HG03103 (cell line): ENCODE data around the gene ARL4C.
A peak's percentile ranks its signal among the peaks of the same experiment; 100 is the strongest.

Experiments
- ATAC-seq: cut with Tn5 transposase; IDR thresholded peaks from one replicate; pipeline ENCODE4 v1.9.1; 2021; ENCODE audit warnings: low read depth; ENCODE audit not compliant: unreplicated experiment

ARL4C gene

DNA sequence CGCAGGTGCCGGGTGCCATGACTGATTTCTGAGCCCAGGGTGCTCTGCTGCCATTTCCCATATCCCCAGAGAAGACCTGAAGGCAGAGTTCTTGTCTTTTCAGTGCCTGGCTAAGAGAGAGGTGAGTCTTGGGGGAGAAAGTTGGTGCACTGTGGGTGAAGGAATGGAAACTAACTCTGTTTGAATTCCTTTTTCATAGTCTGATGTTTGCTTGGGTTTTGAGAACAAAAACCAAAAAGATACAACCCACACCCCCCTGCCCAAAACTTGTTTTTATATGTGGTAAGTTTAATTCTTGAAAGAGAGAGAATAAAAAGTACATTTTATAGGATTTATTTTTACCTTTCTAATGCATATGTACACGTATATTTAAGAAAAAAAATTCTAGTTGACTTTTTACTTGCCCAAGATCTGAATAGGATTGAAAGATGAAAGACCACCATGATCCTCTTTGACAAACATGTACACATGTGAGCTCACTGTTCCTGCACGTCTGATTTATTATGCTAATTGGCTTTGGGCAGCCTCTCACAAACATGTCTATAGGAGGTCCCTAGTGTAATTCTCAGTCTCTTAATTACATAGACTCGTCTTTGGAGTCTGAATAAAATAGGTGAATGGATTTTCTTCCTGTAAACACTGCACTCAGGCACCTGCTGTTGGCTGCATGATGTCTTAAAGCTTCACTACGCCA, 46.3 kb downstream of the ARL4C start:
- ATAC-seq, result no peak

DNA sequence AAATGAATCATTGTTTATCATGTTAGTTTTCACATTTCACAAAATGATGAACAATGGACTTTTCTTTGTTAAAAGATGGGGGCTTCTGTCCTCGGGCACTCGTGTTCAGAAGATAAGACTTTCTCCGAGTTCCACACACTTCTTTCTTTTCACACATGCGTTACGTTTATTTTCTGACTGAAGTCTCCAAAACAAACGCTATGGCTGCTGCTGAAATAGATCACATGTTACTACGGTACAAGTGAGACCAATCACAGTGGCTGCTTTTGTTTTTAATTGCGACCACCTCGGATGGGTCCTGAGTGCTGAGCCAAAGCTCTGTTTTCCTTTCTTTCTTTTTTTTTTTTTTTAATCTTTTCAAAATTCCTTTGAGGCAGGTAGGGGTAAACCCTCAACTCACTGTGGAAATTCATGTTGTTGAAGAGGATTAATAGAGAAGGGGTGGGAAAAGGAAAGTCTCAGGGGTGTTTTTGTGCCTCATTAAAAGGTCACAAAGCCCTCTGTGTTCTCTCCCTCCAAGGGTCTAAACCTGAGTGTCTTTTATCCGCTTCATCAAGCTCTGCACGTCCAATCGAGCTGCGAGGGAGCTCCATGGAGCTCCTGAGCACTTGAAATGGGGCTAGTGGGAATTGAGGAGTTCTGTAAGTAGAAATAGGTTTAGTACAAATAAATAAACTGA, 48.2 kb downstream of the ARL4C start:
- no peak for ATAC-seq

DNA sequence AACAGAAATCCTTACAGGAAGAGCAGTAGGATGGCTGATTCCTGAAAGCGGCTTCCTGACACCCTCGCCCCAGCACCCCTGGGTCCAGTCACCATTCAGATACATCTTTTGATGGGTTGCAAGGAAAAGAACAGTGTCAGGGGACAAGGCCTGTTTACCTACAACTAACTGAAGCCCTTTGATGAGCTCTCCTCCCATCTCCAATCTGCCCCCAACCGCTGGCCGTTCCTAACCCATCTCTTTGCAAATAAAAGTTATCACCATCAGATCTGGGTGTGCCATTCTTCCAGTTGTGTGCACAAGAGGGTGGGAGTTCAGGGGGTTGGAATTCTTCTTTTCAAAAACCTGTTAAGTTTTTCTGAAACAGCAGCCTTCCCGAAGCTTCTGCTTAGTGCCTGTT, 48.9 kb downstream of the ARL4C start:
- ATAC-seq, result no peak

DNA sequence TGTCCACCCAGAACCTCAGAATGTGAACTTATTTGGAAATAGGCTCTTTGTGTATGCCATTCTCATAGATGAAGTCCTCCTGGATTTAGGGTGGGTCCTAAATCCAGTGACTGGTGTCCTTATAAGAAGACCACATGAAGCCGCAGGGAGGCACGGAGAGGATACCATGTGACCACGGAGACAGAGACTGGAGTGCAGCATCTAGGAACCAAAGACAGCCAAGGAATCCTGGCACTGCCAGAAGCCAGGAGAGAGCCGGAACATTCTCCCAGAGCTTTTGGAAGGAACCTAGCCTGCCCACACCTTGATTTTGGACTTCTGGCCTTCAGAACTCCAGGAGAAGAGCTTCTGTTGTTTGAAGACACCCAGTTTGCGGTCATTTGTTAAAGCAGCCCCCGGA, 49.7 kb downstream of the ARL4C start:
- no peak for ATAC-seq

GRCh38 chr2:234446404-234447076, 50.3 kb downstream of the ARL4C start:
- peak; percentile 95 for ATAC-seq

DNA sequence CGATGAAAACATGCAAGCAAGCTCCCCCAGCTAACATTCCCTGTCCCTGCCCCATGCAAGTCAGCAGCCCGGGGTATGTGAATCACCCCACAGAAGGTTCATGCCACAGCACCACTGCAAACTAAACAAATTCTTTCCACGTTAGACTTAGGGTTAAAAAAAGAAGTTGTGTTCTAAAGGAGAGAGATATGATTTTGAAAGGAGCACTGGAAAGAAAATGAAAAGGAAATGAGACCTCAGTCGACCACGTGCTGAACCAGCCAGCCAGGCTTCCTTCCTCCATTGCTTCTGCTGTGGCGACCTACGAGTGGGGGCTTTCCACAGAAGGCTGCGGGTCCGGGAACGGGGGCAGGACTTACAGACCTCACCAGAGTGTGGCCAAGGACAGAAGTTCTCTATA, 52.0 kb downstream of the ARL4C start:
- no peak for ATAC-seq

DNA sequence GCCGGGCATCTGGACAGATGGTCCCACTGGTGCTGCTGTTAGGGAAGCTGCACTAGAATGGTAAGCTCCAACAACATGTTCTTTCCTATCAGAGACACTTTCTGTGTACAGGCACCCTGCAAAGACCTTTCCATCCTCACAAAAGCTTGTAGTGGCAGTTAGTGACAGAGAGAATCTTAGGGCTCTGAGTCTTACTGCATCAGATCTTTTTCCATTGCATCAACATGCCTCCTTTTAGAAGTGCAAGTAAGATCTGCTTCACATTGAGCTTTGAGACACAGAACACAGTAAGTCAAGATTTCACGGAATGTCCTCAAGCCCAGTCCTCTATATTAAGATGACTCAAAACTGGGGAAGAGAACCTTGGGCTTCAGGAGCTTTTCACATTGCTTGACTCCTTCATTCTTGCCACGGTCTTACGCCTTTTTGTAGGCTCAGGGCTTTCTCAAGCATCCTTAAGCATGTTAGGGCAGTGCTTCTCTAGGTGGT, 52.6 kb downstream of the ARL4C start:
- ATAC-seq, result no peak
